Stimulated activated CD4-positive, alpha-beta T cell treated with anti-CD3 and anti-CD28 coated beads, Interleukin-4, amount 100 ng/mL, for 4 hours (primary cell): Measurements from ENCODE around the gene HLCS.

ENCODE experiments used
- DNase-seq, 2 experiments: peaks; one replicate each; pipeline ENCODE4 v3.0.0-alpha.2; 2020

The HLCS gene

GRCh38 chr21:36985751-36986594, 19.5 kb upstream of the HLCS start:
- DNase-seq, result no peak

GRCh38 chr21:36981977-36982700, 15.7 kb upstream of the HLCS start:
- DNase-seq, result no peak

- DNase-seq, result no peak
Observed at GRCh38 chr21:36981049-36981391, 14.6 kb upstream of the HLCS start.

- no peak for DNase-seq
Observed at GRCh38 chr21:36980280-36981048, 14.0 kb upstream of the HLCS start.

- peak in 1 of 2 experiments; percentile 45 for DNase-seq
Observed at GRCh38 chr21:36976882-36977651, 10.6 kb upstream of the HLCS start.

- no peak for DNase-seq
Observed at GRCh38 chr21:36976228-36976861, 9.9 kb upstream of the HLCS start.

GRCh38 chr21:36974851-36975192, 8.4 kb upstream of the HLCS start:
- no peak for DNase-seq

- no peak for DNase-seq
Observed at GRCh38 chr21:36973986-36974850, 7.7 kb upstream of the HLCS start.

- DNase-seq, result no peak
Observed at GRCh38 chr21:36968976-36969375, 2.5 kb upstream of the HLCS start.

- no peak for DNase-seq
Observed at GRCh38 chr21:36968414-36968813, 1.9 kb upstream of the HLCS start.

- DNase-seq, result no peak
Observed at GRCh38 chr21:36966821-36967768, 626 bp upstream of the HLCS start.

- DNase-seq, result no peak
Observed at GRCh38 chr21:36965720-36966065, 776 bp downstream of the HLCS start.

GRCh38 chr21:36964827-36965719, 1.4 kb downstream of the HLCS start:
- DNase-seq, result no peak

GRCh38 chr21:36964398-36964797, 2.1 kb downstream of the HLCS start:
- DNase-seq, result no peak

- DNase-seq, result no peak
Observed at GRCh38 chr21:36962098-36962780, 4.2 kb downstream of the HLCS start.

- no peak for DNase-seq
Observed at GRCh38 chr21:36960676-36961284, 5.7 kb downstream of the HLCS start.

- no peak for DNase-seq
Observed at GRCh38 chr21:36959020-36959835, 7.2 kb downstream of the HLCS start.
